SK-N-SH (cell line): Measurements from ENCODE around the gene CCDC40. TPM values are rescaled to one million over a fixed set of nuclear protein-coding genes. Genes with fewer than 3 reads are reported as not detected.
A peak's percentile ranks its signal among the peaks of the same experiment; 100 is the strongest.

Experiments
- CTCF ChIA-PET: fragments of 300-600, 350-600 bp; formaldehyde crosslinking; extraction: SDS; loops from one replicate; lab custom pipeline; 2021; lab: Yijun Ruan, JAX
- POLR2A ChIA-PET: fragments of 350-600 bp; sonication (Branson Sonifier 250); formaldehyde crosslinking; extraction: SDS; loops from one replicate; lab custom pipeline; 2020; ENCODE audit warnings: antibody characterized with exemption, inconsistent platforms; lab: Yijun Ruan, JAX
- DNase-seq: peaks from one replicate; pipeline ENCODE4 v3.0.0; 2012
- H2AFZ ChIP-seq: fragments of 200-600 bp; sonication (generic); 2 replicates; pipeline ENCODE4 v1.8.1; 2016; ENCODE audit warnings: antibody characterized with exemption, mild to moderate bottlenecking, low read depth
- H3F3A ChIP-seq: fragments of 200-600 bp; sonication (generic); replicated peaks from 2 replicates; pipeline ENCODE3; 2016; ENCODE audit warnings: antibody characterized with exemption, mild to moderate bottlenecking; ENCODE audit not compliant: insufficient read depth
- H3K27ac ChIP-seq, 2 experiments: fragments of 200-500 bp in 1 of 2; fragments of 200-600 bp in 1 of 2; sonication (Bioruptor generic) in 1 of 2; sonication (generic), shearing (Covaris generic) in 1 of 2; 2 replicates each; pipeline versions ENCODE4 v1.5.1 to v1.6.1; 2014 to 2016; ENCODE audit warnings: low read depth in 2 of 2, inconsistent platforms in 1 of 2, low read length in 1 of 2, mild to moderate bottlenecking in 1 of 2, mixed read lengths in 1 of 2
- H3K27me3 ChIP-seq: fragments of 200-600 bp; sonication (generic), shearing (Covaris generic); 2 replicates; pipeline ENCODE4 v1.6.1; 2016; ENCODE audit warnings: mixed run types; ENCODE audit not compliant: insufficient read depth
- H3K36me3 ChIP-seq, 2 experiments: fragments of 200-500 bp in 1 of 2; fragments of 200-600 bp in 1 of 2; sonication (Bioruptor generic) in 1 of 2; sonication (generic) in 1 of 2; replicated peaks in 1 of 2; 2 replicates each; pipeline versions ENCODE3 to v1.5.1; 2014 to 2016; ENCODE audit warnings: low read length in 1 of 2, mild to moderate bottlenecking in 1 of 2; ENCODE audit not compliant: insufficient read depth in 2 of 2, control insufficient read depth in 1 of 2
- H3K4me1 ChIP-seq, 2 experiments: fragments of 200-500 bp in 1 of 2; fragments of 200-600 bp in 1 of 2; sonication (Bioruptor generic) in 1 of 2; sonication (generic), shearing (Covaris generic) in 1 of 2; 2 replicates each; pipeline versions ENCODE4 v1.5.1 to v1.6.1; 2014 to 2016; ENCODE audit warnings: low read depth in 1 of 2, low read length in 1 of 2, mixed run types in 1 of 2; ENCODE audit not compliant: insufficient read depth in 2 of 2, control insufficient read depth in 1 of 2
- H3K4me2 ChIP-seq: fragments of 200-600 bp; sonication (generic), shearing (Covaris generic); 2 replicates; pipeline ENCODE4 v1.6.1; 2017; ENCODE audit warnings: mixed run types
- H3K4me3 ChIP-seq, 2 experiments: fragments of 200-500 bp in 1 of 2; fragments of 200-600 bp in 1 of 2; sonication (Bioruptor generic) in 1 of 2; sonication (generic), shearing (Covaris generic) in 1 of 2; 2 replicates each; pipeline versions ENCODE4 v1.5.1 to v1.8.1; 2014 to 2016; ENCODE audit warnings: low read depth in 2 of 2, inconsistent platforms in 1 of 2, low read length in 1 of 2, mild to moderate bottlenecking in 1 of 2, mixed read lengths in 1 of 2, moderate library complexity in 1 of 2
- H3K79me2 ChIP-seq: fragments of 200-600 bp; sonication (generic); 2 replicates; pipeline ENCODE4 v1.8.1; 2017; ENCODE audit warnings: mild to moderate bottlenecking; ENCODE audit not compliant: insufficient read depth
- H3K9ac ChIP-seq: fragments of 200-600 bp; sonication (generic); 2 replicates; pipeline ENCODE4 v1.6.1; 2017; ENCODE audit warnings: mixed run types
- H3K9me2 ChIP-seq: fragments of 200-600 bp; sonication (generic); 2 replicates; pipeline ENCODE4 v1.6.1; 2017; ENCODE audit warnings: mixed run types
- H3K9me3 ChIP-seq: fragments of 200-600 bp; sonication (generic); 2 replicates; pipeline ENCODE4 v1.6.1; 2017; ENCODE audit warnings: mixed run types, mild to moderate bottlenecking, moderate library complexity
- H4K20me1 ChIP-seq: fragments of 200-600 bp; sonication (generic); 2 replicates; pipeline ENCODE4 v1.6.1; 2017; ENCODE audit warnings: mild to moderate bottlenecking, mixed run types; ENCODE audit not compliant: insufficient read depth
- CHD2 ChIP-seq: fragments of 150-350 bp; IDR thresholded peaks from 2 replicates; pipeline ENCODE4 v1.6.1; 2018; ENCODE audit warnings: low read length; ENCODE audit not compliant: partially characterized antibody
- FOXM1 ChIP-seq: IDR thresholded peaks from 2 replicates; pipeline ENCODE4 v1.4.0; 2012; ENCODE audit warnings: low read depth, mild to moderate bottlenecking
- GABPA ChIP-seq: IDR thresholded peaks from 2 replicates; pipeline ENCODE4 v1.4.0; 2012; ENCODE audit warnings: low read depth, mild to moderate bottlenecking
- JUND ChIP-seq: IDR thresholded peaks from 2 replicates; pipeline ENCODE4 v1.4.0; 2012
- MEF2A ChIP-seq: IDR thresholded peaks from 2 replicates; pipeline ENCODE4 v1.4.0; 2012; ENCODE audit warnings: low read depth, borderline replicate concordance
- MXI1 ChIP-seq: IDR thresholded peaks from 2 replicates; pipeline ENCODE4 v1.6.1; 2012; ENCODE audit warnings: mild to moderate bottlenecking, low read depth, low read length, improper control_type of control experiment
- NFIC ChIP-seq: IDR thresholded peaks from 2 replicates; pipeline ENCODE4 v1.4.0; 2012; ENCODE audit warnings: borderline replicate concordance
- POLR2AphosphoS5 ChIP-seq: IDR thresholded peaks from 2 replicates; pipeline ENCODE4 v1.6.1; 2012; ENCODE audit warnings: low read depth, low read length
- RAD21 ChIP-seq: IDR thresholded peaks from 2 replicates; pipeline ENCODE4 v1.6.1; 2012; ENCODE audit warnings: mild to moderate bottlenecking, low read length
- RCOR1 ChIP-seq: fragments of 150-350 bp; IDR thresholded peaks from 2 replicates; pipeline ENCODE4 v1.6.1; 2017; ENCODE audit warnings: antibody characterized with exemption, low read length
- RFX5 ChIP-seq: IDR thresholded peaks from 2 replicates; pipeline ENCODE4 v1.6.1; 2012; ENCODE audit warnings: mild to moderate bottlenecking, improper control_type of control experiment, low read length
- SMC3 ChIP-seq: IDR thresholded peaks from 2 replicates; pipeline ENCODE4 v1.6.1; 2012; ENCODE audit warnings: low read depth, low read length, improper control_type of control experiment
- TCF12 ChIP-seq: IDR thresholded peaks from 2 replicates; pipeline ENCODE4 v1.4.0; 2012
- TEAD4 ChIP-seq: IDR thresholded peaks from 2 replicates; pipeline ENCODE4 v1.4.0; 2012; ENCODE audit warnings: mild to moderate bottlenecking, borderline replicate concordance; ENCODE audit not compliant: insufficient read depth
- WGBS: methylation state at CpG from one replicate; pipeline ENCODE4 v1.1.6; 2017; ENCODE audit warnings: low lambda C conversion rate; 5-methylcytosine and 5-hydroxymethylcytosine counted together
- polyA plus RNA-seq, 3 experiments: library from polyadenylated mRNA; depleted of rRNA; stranded (reverse); fragments of >200 nt; gene quantifications; 2 replicates each; pipeline ENCODE4 v1.2.3, GENCODE V29; 2012
- TF ChIP-seq, protein P1 (sequence below): fragments of 200-600 bp; sonication (generic); IDR thresholded peaks from 2 replicates; pipeline ENCODE4 v1.6.1; 2017; ENCODE audit warnings: antibody characterized with exemption, mild to moderate bottlenecking, moderate library complexity
- TF ChIP-seq, protein P2 (sequence below): fragments of 150-350 bp; IDR thresholded peaks from 2 replicates; pipeline ENCODE4 v1.6.1; 2017; ENCODE audit warnings: antibody characterized with exemption, low read length, low read depth, borderline replicate concordance

CCDC40 gene
- polyA plus RNA-seq, 1 of the 3 experiments (the other 2 are of a cell fraction) = 17.3 TPM

GRCh38 chr17:80007939-80008338 lies 28.5 kb upstream of the CCDC40 start:
- no peak for TF ChIP-seq GABPA
- TF ChIP-seq MXI1 = no peak
- TF ChIP-seq RCOR1 = no peak
- no peak for TF ChIP-seq NFIC
- TF ChIP-seq JUND = no peak
- TF ChIP-seq TEAD4 = no peak
- TF ChIP-seq FOXM1 = no peak
- no peak for TF ChIP-seq SMC3
- TF ChIP-seq TCF12 = no peak
- TF ChIP-seq POLR2AphosphoS5 = no peak
- TF ChIP-seq RFX5 = no peak
- TF ChIP-seq, all 33 proteins: peak for 0
- Histone ChIP-seq H3K27me3 (no peaks in the 10 kb centered on the region), H3K4me1 (peaks cover 0 to 5% of the 10 kb centered on the region in 2 experiments; a peak in 1 of 4 replicates), H3K9me2 (no peaks in the 10 kb centered on the region), H4K20me1 (peaks cover 35% of the 10 kb centered on the region), H3K9me3 (no peaks in the 10 kb centered on the region), H3K4me2 (no peak overlapping the region), H3K27ac (no peak overlapping the region), H3K4me3 (no peak overlapping the region), H2AFZ (no peak overlapping the region), H3K36me3 (peaks cover 4 to 18% of the 10 kb centered on the region in 2 experiments), H3F3A (no peaks in the 10 kb centered on the region), H3K9ac (no peak overlapping the region), H3K79me2 (peaks cover 11% of the 10 kb centered on the region; the same call in 1 of the 2 replicates)
- ChIA-PET CTCF (interaction anchor here (0.6 to 12.1 kb wide), 59 partner anchors 10 to 974 kb away, joined by 3 to 209 read pairs (median 4); partner anchors contain the start of genes CBX2, CBX4, GAA and TBC1D16), POLR2A (interaction anchor here (1.0 kb wide), 1 partner anchor 21 kb away, joined by 4 read pairs; no protein-coding TSS in a partner anchor)
- WGBS = 67% methylated on average over 10 of the region's 10 CpGs
- no peak for DNase-seq

DNA sequence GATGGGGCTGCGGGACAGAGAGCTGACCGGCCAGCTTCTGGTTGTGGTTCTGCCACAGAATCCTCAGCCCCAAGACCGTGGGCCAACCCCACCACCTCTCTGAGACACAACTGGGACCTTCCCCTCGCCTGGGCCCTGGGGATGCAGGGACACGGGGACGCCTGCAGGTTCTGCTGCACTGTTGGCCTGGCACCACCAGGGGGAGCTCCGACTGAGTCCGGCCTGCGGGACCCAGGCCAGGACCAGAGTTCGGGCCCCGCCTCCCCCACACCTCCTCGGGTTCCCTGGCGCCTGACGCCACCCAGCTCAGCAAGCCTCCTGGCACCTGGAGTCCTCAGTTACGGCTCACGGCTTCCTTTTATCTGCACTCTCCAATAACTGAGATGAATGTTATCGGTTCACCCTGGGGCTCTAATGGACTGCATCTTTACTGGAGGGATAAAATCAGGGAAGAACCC lies 28.0 kb upstream of the CCDC40 start:
- DNase-seq = peak; percentile 98
- TF ChIP-seq CHD2 = peak; percentile 33
- peak; percentile 58 for TF ChIP-seq SMC3
- no peak for TF ChIP-seq MEF2A
- TF ChIP-seq RAD21 = peak; percentile 66
- TF ChIP-seq, protein P1, sequence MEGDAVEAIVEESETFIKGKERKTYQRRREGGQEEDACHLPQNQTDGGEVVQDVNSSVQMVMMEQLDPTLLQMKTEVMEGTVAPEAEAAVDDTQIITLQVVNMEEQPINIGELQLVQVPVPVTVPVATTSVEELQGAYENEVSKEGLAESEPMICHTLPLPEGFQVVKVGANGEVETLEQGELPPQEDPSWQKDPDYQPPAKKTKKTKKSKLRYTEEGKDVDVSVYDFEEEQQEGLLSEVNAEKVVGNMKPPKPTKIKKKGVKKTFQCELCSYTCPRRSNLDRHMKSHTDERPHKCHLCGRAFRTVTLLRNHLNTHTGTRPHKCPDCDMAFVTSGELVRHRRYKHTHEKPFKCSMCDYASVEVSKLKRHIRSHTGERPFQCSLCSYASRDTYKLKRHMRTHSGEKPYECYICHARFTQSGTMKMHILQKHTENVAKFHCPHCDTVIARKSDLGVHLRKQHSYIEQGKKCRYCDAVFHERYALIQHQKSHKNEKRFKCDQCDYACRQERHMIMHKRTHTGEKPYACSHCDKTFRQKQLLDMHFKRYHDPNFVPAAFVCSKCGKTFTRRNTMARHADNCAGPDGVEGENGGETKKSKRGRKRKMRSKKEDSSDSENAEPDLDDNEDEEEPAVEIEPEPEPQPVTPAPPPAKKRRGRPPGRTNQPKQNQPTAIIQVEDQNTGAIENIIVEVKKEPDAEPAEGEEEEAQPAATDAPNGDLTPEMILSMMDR = peak; percentile 98
- TF ChIP-seq RCOR1 = 0 out of 2 replicates have a peak, but pooled peaks have one; percentile 54
- TF ChIP-seq, protein P2, sequence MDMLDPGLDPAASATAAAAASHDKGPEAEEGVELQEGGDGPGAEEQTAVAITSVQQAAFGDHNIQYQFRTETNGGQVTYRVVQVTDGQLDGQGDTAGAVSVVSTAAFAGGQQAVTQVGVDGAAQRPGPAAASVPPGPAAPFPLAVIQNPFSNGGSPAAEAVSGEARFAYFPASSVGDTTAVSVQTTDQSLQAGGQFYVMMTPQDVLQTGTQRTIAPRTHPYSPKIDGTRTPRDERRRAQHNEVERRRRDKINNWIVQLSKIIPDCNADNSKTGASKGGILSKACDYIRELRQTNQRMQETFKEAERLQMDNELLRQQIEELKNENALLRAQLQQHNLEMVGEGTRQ = no peak
- peak; percentile 32; the same call in 1 of the 2 replicates for TF ChIP-seq NFIC

More for the DNA sequence above, 28.0 kb upstream of the CCDC40 start:
- no peaks in the 10 kb centered on the region for H3K27me3 ChIP-seq
- peaks cover 11% of the 10 kb centered on the region; the same call in 1 of the 2 replicates for H3K79me2 ChIP-seq
- H3K4me1 ChIP-seq = peaks cover 0 to 5% of the 10 kb centered on the region in 2 experiments; a peak in 1 of 4 replicates
- no peak overlapping the region for H3K27ac ChIP-seq
- no peaks in the 10 kb centered on the region for H3K9me3 ChIP-seq
- no peaks in the 10 kb centered on the region for H3K9me2 ChIP-seq
- ChIA-PET POLR2A (interaction anchor here (0.6 to 1.0 kb wide), 2 partner anchors 21 to 73 kb away, joined by 3 to 4 read pairs; no protein-coding TSS in a partner anchor), CTCF (interaction anchor here (0.6 to 12.1 kb wide), 70 partner anchors 9 to 973 kb away, joined by 3 to 209 read pairs (median 4); partner anchors contain the start of genes CBX2, CBX4, GAA and TBC1D16)
- peaks cover 35% of the 10 kb centered on the region for H4K20me1 ChIP-seq
- H2AFZ ChIP-seq = no peak overlapping the region
- peaks cover 4 to 22% of the 10 kb centered on the region in 2 experiments for H3K36me3 ChIP-seq
- no peak overlapping the region for H3K4me2 ChIP-seq
- H3F3A ChIP-seq = no peaks in the 10 kb centered on the region
- 41% methylated on average over 10 of the region's 17 CpGs for WGBS
- H3K9ac ChIP-seq = no peak overlapping the region
- no peak overlapping the region; a peak in 1 of 4 replicates for H3K4me3 ChIP-seq
